Skeletal muscle satellite cell (primary cell): ENCODE measurements around the gene AMER3.
"Not testable (repeated sequence)": the region's sequence is repeated elsewhere in the genome, so short reads cannot be mapped to it uniquely, and the experiment has no call there.

ENCODE experiments used
- H3K27me3 ChIP-seq: 2 replicates; pipeline ENCODE4 v1.7.0; 2013; ENCODE audit warnings: low read length; ENCODE audit not compliant: control insufficient read depth, insufficient read depth
- H3K36me3 ChIP-seq: 2 replicates; pipeline ENCODE4 v1.7.0; 2013; ENCODE audit warnings: mild to moderate bottlenecking, control low read depth, low read length; ENCODE audit not compliant: insufficient read depth
- H3K4me1 ChIP-seq: 2 replicates; pipeline ENCODE4 v1.7.0; 2013; ENCODE audit warnings: low read length; ENCODE audit not compliant: control insufficient read depth, insufficient read depth
- H3K4me2 ChIP-seq: 2 replicates; pipeline ENCODE4 v1.7.0; 2013; ENCODE audit warnings: mild to moderate bottlenecking, low read length
- H3K4me3 ChIP-seq: 2 replicates; pipeline ENCODE4 v1.7.0; 2013; ENCODE audit warnings: low read length
- H3K9ac ChIP-seq: 2 replicates; pipeline ENCODE4 v1.7.0; 2013; ENCODE audit warnings: mild to moderate bottlenecking, low read depth, low read length, moderate library complexity
- H3K9me3 ChIP-seq: replicated peaks from 2 replicates; pipeline ENCODE4 v1.7.0; 2013; ENCODE audit warnings: mild to moderate bottlenecking, control low read depth, low read length

AMER3 gene

DNA sequence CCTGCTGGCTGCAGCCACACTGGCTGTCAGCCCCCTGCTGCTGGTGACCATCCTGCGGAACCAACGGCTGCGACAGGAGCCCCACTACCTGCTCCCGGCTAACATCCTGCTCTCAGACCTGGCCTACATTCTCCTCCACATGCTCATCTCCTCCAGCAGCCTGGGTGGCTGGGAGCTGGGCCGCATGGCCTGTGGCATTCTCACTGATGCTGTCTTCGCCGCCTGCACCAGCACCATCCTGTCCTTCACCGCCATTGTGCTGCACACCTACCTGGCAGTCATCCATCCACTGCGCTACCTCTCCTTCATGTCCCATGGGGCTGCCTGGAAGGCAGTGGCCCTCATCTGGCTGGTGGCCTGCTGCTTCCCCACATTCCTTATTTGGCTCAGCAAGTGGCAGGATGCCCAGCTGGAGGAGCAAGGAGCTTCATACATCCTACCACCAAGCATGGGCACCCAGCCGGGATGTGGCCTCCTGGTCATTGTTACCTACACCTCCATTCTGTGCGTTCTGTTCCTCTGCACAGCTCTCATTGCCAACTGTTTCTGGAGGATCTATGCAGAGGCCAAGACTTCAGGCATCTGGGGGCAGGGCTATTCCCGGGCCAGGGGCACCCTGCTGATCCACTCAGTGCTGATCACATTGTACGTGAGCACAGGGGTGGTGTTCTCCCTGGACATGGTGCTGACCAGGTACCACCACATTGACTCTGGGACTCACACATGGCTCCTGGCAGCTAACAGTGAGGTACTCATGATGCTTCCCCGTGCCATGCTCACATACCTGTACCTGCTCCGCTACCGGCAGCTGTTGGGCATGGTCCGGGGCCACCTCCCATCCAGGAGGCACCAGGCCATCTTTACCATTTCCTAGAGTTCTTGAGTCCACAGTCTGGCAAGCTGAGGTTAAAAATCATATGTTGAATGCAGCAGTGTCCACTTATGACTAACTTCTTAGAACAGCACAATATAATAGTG, 25.7 kb upstream of the AMER3 start:
- H3K27me3 ChIP-seq = no peaks in the 10 kb centered on the region
- no peak overlapping the region for H3K9ac ChIP-seq
- H3K4me2 ChIP-seq = no peak overlapping the region
- H3K4me1 ChIP-seq = peaks cover 14% of the 10 kb centered on the region
- H3K4me3 ChIP-seq = no peak overlapping the region
- no peaks in the 10 kb centered on the region for H3K36me3 ChIP-seq
- no peaks in the 10 kb centered on the region for H3K9me3 ChIP-seq

DNA sequence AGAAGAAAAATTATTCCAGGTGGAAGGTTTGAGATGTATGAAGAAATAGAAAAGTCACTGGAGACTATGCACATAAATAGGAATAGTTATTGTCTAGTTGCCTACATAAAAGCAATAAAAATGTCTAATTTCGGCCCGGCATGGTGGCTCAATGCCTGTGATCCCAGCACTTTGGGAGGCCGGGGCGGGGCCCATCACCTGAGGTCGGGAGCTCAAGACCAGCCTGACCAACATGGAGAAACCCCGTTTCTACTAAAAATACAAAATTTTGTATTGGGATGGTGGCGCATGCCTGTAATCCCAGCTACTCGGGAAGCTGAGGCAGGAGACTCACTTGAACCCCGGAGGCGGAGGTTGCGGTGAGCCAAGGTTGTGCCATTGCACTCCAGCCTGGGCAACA, 23.1 kb upstream of the AMER3 start:
- not testable (repeated sequence) for H3K4me1 ChIP-seq, H3K36me3 ChIP-seq, H3K4me3 ChIP-seq, H3K9ac ChIP-seq, H3K27me3 ChIP-seq, H3K4me2 ChIP-seq, H3K9me3 ChIP-seq

GRCh38 chr2:130735200-130735599, 20.1 kb upstream of the AMER3 start:
- H3K9me3 ChIP-seq = peaks cover 4% of the 10 kb centered on the region
- no peaks in the 10 kb centered on the region for H3K36me3 ChIP-seq
- no peaks in the 10 kb centered on the region for H3K27me3 ChIP-seq
- H3K4me1 ChIP-seq = no peaks in the 10 kb centered on the region
- no peak overlapping the region for H3K4me2 ChIP-seq
- no peak overlapping the region for H3K4me3 ChIP-seq
- H3K9ac ChIP-seq = no peak overlapping the region

- Histone ChIP-seq H3K36me3 (no peaks in the 10 kb centered on the region), H3K4me1 (no peaks in the 10 kb centered on the region), H3K9me3 (peaks cover 4% of the 10 kb centered on the region), H3K9ac (no peak overlapping the region), H3K4me2 (no peak overlapping the region), H3K4me3 (no peak overlapping the region), H3K27me3 (no peaks in the 10 kb centered on the region)
These were observed 18.9 kb upstream of the AMER3 start for GRCh38 chr2:130736487-130736886.

- H3K36me3 ChIP-seq = no peaks in the 10 kb centered on the region
- peaks cover 4% of the 10 kb centered on the region for H3K9me3 ChIP-seq
- H3K4me2 ChIP-seq = no peak overlapping the region
- no peak overlapping the region for H3K9ac ChIP-seq
- H3K4me1 ChIP-seq = no peaks in the 10 kb centered on the region
- H3K4me3 ChIP-seq = no peak overlapping the region
- no peaks in the 10 kb centered on the region for H3K27me3 ChIP-seq
These were observed 17.7 kb upstream of the AMER3 start for GRCh38 chr2:130737592-130737991.

DNA sequence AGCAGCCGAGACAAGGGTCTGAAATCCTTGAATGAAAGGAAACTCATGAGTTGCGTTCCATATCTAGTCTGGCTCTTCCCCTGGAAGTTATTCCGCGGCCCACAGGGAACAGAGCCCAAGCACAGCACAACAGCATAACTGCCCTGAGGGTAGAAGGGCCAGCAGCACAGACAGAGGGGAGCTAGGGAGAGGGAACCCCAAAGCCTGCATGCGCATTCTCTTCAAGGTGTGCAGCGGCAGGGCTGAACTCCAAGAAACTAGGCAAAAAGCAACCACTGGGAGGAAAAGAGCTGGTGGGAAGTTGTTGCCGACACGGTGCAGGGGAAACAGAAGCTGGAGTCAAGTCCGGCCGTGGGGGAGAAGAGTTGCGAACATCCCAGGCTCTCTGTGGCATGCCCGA, 14.7 kb upstream of the AMER3 start:
- H3K27me3 ChIP-seq = no peaks in the 10 kb centered on the region
- no peak overlapping the region for H3K9ac ChIP-seq
- no peaks in the 10 kb centered on the region for H3K4me1 ChIP-seq
- H3K9me3 ChIP-seq = peaks cover 4% of the 10 kb centered on the region
- H3K4me3 ChIP-seq = no peak overlapping the region
- H3K4me2 ChIP-seq = no peak overlapping the region
- H3K36me3 ChIP-seq = no peaks in the 10 kb centered on the region

DNA sequence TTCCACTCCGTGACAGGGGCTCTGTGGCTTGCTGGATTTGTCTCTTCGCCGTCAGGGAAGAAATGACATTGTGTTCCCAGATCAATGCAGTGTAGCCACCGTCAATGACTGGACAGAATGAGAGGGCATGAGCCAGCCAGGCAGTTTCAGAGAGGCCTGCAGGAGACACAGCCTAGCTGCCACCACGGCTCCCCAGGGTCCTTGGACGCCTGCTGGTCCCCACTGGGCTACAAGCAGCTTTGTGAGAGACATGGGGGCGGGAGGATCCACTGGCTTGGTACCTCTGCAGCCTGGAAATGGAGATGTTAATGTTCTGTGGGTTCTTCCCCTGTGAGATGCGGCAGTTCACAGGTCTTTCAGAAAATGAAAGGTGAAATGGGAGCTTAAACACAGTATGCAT, 12.1 kb upstream of the AMER3 start:
- Histone ChIP-seq H3K9ac (no peak overlapping the region), H3K27me3 (no peaks in the 10 kb centered on the region), H3K4me3 (no peak overlapping the region), H3K4me2 (no peak overlapping the region), H3K9me3 (no peaks in the 10 kb centered on the region), H3K36me3 (no peaks in the 10 kb centered on the region), H3K4me1 (no peaks in the 10 kb centered on the region)

DNA sequence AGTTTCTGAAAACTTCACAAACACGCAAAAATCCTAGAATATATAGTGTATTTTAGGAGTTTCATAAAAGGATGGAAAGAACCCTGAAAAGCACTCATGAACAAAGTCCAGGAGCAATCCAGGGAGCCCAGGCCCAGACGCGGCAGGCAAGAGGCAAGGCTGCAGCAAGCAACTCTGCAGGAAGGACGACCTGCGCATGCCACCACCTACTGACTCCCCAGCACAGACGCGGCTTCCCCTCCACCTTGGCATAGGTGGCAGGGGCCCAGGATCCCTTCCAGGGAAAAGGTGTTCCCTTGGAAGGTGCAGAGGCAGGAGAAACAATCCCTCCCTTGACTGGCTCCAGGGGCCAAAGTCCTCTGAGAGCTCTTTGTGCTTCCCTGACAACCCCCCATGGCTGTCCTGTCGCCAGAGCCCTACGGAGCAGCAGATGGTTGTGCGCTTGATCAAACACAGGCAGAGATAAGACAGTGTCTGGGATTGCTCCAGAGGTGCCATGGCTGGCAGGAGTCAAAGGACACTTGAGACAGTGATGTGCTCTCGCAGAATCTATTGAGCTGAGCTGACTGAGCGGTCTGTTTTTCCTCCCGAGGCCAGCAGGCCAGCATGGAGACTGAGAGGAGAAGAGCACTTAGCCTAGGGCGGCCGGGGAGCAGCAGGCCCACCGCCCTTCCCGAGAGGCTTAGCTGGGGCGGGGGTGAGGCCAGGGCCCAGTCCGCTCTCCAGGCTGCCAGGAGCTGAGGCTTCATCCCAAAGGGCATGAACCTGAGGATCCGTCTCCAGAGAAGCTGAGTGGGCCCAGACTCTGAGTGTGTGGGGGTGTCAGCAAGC, 10.8 kb upstream of the AMER3 start:
- Histone ChIP-seq H3K4me2 (no peak overlapping the region), H3K4me1 (no peaks in the 10 kb centered on the region), H3K36me3 (no peaks in the 10 kb centered on the region), H3K9me3 (no peaks in the 10 kb centered on the region), H3K4me3 (no peak overlapping the region), H3K9ac (no peak overlapping the region), H3K27me3 (no peaks in the 10 kb centered on the region)

GRCh38 chr2:130749078-130749477, 6.3 kb upstream of the AMER3 start:
- H3K4me3 ChIP-seq = no peak overlapping the region
- H3K36me3 ChIP-seq = no peaks in the 10 kb centered on the region
- no peak overlapping the region for H3K4me2 ChIP-seq

GRCh38 chr2:130749641-130750040, 5.7 kb upstream of the AMER3 start:
- Histone ChIP-seq H3K4me1 (no peaks in the 10 kb centered on the region), H3K36me3 (no peaks in the 10 kb centered on the region), H3K9me3 (no peaks in the 10 kb centered on the region), H3K4me3 (no peak overlapping the region), H3K4me2 (no peak overlapping the region), H3K9ac (no peak overlapping the region), H3K27me3 (peaks cover 1% of the 10 kb centered on the region)

More at GRCh38 chr2:130749078-130749477, 6.3 kb upstream of the AMER3 start:
- no peak overlapping the region for H3K9ac ChIP-seq
- no peaks in the 10 kb centered on the region for H3K4me1 ChIP-seq
- H3K27me3 ChIP-seq = no peaks in the 10 kb centered on the region
- H3K9me3 ChIP-seq = no peaks in the 10 kb centered on the region

DNA sequence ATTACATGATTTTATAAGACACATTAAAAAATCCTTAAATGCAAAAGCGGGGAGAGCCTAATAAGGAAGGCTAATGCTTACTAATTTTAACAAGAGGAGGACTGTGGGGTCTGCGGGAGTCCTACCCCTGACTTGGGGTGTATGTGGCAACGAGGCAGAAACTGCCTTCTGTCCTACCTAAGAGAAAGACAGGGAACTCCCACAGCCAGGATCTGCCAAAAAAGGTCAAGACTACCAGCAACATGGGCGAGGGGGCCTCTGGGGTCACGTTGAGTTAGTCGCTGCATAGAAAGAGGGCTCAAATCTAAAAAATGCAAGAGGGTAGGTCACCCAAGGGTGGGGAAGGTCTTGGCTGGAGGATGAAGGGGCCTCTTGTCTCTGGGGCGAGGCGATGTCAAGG, 529 bp upstream of the AMER3 start:
- Histone ChIP-seq H3K9me3 (no peaks in the 10 kb centered on the region), H3K4me2 (no peak overlapping the region), H3K27me3 (peaks cover 15% of the 10 kb centered on the region), H3K9ac (no peak overlapping the region), H3K36me3 (no peaks in the 10 kb centered on the region), H3K4me1 (no peaks in the 10 kb centered on the region), H3K4me3 (no peak overlapping the region)
